GM12872 (cell line): ENCODE results near the gene SSTR3.
A peak's percentile ranks its signal among the peaks of the same experiment; 100 is the strongest.

Source experiments
- TF ChIP-seq, protein P1 (sequence below): IDR thresholded peaks from 3 replicates; pipeline ENCODE4 v1.5.1; 2011; ENCODE audit warnings: low read depth, mild to moderate bottlenecking, low read length, moderate library complexity; ENCODE audit not compliant: insufficient read depth

The SSTR3 gene

GRCh38 chr22:37212174-37212906, at the start of gene SSTR3:
Gene SSTR3 (minus strand): TSS chr22:37212477. CDS start chr22:37207803, 4,674 bp downstream.
- TF ChIP-seq, protein P1, sequence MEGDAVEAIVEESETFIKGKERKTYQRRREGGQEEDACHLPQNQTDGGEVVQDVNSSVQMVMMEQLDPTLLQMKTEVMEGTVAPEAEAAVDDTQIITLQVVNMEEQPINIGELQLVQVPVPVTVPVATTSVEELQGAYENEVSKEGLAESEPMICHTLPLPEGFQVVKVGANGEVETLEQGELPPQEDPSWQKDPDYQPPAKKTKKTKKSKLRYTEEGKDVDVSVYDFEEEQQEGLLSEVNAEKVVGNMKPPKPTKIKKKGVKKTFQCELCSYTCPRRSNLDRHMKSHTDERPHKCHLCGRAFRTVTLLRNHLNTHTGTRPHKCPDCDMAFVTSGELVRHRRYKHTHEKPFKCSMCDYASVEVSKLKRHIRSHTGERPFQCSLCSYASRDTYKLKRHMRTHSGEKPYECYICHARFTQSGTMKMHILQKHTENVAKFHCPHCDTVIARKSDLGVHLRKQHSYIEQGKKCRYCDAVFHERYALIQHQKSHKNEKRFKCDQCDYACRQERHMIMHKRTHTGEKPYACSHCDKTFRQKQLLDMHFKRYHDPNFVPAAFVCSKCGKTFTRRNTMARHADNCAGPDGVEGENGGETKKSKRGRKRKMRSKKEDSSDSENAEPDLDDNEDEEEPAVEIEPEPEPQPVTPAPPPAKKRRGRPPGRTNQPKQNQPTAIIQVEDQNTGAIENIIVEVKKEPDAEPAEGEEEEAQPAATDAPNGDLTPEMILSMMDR = no peak

DNA sequence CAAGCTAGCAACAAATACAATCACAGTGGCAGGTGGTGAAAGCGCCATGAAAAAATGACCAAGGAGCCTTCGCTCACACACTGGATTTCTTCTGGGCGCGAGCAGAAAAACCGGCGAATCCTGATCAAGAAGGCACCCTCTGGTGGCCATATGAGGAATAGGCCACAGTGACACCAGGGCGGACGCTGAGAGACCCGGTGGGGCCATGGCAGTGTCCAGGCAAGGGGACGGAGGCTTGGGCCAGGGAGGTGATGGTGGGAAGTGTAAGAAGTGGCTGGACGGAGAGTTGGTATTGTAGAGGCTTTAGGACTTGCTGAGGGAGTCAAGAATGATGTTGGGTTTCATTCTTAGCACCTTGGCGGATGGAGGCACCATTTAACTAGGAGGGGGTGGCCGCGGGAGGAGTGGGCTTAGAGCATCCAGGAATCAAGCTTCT, 48.6 kb upstream of the SSTR3 start:
- TF ChIP-seq, protein P1 = peak; percentile 96

DNA sequence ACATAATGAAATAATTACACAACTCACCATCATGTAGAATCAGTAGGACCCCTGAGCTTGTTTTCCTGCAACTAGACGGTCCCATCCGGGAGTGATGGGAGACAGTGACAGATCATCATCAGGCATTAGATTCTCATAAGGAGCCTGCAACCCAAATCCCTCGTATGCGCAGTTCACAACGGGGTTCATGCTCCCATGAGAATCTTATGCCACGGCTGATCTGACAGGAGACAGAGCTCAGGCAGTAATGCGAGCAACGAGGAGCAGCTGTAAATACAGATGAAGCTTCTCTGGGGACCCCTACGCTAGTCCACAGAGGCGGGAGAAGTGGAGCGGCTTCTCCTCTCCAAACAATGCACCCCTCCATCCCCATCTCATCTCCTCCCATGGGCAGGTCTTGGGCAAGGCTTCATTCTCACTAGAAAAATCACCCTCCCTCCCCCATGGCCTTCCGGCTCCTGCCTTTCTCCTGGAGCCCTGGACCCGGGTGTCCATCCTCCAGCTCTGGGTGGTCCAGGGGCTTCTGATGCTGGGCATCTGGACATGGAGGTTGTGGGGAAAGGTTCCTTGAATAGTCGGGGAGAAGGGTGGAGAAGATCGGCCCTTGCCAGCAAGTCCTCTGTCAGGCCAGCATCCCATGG, 48.0 kb upstream of the SSTR3 start:
- TF ChIP-seq, protein P1 = no peak

DNA sequence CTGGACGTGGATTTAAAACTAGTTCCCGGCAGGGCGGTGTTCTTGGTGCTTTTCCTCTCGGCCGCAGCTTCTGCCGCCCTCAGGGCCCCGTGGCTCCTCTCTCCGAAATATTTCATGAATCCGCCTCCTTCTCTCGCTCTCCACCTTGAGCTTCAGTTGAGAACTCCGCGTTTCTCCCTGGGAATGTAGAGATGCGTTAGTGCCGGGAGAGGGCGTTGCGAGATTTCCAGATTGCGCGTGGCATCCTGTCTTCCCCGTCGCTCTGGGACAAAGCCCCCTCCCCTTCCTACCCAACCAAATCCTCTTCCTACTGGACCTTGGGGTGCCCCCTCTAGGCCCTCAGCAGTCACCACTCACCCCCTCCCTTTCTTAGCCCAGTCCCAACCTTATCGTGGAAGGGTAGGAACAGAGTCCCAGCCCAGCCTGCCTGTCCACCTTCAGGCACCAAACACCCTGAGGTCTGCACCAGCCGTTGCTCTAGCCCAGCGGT, 47.3 kb upstream of the SSTR3 start:
- TF ChIP-seq, protein P1 = peak; percentile 75

DNA sequence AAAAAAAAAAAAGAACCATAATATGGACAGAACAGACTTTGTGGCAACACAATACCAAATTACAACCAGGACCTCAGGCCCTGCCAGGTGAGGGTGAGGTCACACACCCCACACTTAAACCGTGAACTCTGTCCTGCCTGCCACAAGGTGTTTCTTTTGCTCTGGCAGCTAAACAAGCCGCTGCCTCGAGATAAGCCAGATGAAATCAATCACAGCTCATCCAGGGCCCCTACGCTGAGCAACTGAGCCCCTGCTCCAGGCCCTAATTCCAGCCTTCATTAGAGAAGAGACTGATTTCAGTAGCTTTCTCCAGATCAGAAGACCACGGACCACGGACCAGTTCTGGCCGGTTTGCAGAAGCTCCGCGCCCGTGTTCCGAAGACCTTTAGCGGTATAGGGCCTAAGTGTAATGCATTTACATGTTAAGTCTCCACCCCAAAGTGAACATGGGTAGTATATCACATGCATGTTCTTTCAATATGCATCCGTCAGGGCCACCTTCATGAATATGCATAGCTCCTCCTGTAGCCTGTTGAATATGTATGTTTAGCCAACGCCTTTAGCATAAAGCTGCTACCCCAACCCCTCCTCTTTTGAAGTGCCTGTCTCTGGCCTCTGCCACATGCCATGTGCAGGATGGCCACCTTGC, 46.6 kb upstream of the SSTR3 start:
- TF ChIP-seq, protein P1 = no peak

DNA sequence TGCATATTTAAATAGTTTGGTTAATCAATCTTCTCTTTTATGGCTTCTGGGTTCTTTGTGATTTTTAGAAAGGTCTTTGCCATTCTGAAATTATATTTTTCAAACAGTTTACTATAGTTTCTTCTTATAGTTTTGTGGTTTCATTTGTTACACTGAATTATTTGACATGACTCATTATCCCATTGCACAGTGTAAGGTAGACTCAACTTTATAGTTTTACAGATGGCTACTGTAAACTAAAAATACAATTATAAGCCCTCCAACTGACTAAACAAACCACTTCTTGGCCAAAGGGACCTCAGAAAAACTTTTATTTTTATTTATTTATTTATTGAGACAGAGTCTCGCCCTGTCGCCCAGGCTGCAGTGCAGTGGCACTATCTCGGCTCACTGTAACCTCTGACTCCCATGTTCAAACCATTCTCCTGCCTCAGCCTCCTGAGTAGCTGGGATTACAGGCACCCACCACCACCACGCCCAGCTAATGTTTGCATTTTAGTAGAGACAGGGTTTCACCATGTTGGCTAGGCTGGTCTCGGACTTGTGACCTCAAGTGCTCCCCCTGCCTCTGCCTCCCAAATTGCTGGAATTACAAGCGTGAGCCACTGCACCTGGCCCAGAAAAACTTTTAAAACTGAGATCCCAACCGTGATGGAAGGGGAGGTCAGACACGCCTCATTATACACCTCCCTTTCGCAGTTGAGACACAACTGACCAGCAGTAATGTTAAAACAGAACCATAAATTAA, 45.9 kb upstream of the SSTR3 start:
- TF ChIP-seq, protein P1 = no peak
